HCT116 (cell line): ENCODE measurements around the gene TOMM40. TPM values are rescaled to one million over a fixed set of nuclear protein-coding genes. Genes with fewer than 3 reads are reported as not detected.

Experiments
- ATAC-seq: fragments of 200-7000 bp; cut with Tn5 transposase; 2 replicates; pipeline ENCODE4 v1.9.1; 2020; ENCODE audit warnings: mild to moderate bottlenecking, moderate library complexity
- BruUV-seq: library from RNA; stranded (reverse); fragments of 400-500 nt; replicated peaks from 2 replicates; lab custom pipeline; 2021; lab: Mats Ljungman, UMichigan
- CTCF ChIA-PET: fragments of 300-600 bp; sonication (Branson Sonifier 250); formaldehyde crosslinking; loops from one replicate; lab custom pipeline; 2021; ENCODE audit warnings: antibody characterized with exemption; lab: Charles Lee
- POLR2A ChIA-PET: fragments of 300-600, 350-600 bp; sonication (Branson Sonifier 250); formaldehyde crosslinking; loops from one replicate; lab custom pipeline; 2021; ENCODE audit warnings: antibody characterized with exemption; lab: Charles Lee
- RAD21 ChIA-PET, 2 experiments: fragments of 300-600 bp; sonication (Branson Sonifier 250); formaldehyde crosslinking; loops; one replicate each; lab custom pipeline; 2023; ENCODE audit warnings: low total read pairs in 2 of 2; ENCODE audit not compliant: uncharacterized antibody in 2 of 2, unreplicated experiment in 2 of 2, low non-redundant PET in 1 of 2; lab: Charles Lee
- DNase-seq: peaks from one replicate; pipeline ENCODE4 v3.0.0-alpha.2; 2010; ENCODE audit warnings: low read depth, low spot score
- H2AFZ ChIP-seq: fragments of 200-600 bp; shearing (Covaris generic), sonication (generic); 2 replicates; pipeline ENCODE4 v1.6.1; 2017; ENCODE audit warnings: low read depth, mixed run types, mixed read lengths, antibody characterized with exemption, low read length; ENCODE audit not compliant: poor library complexity, severe bottlenecking
- H3K27ac ChIP-seq: 2 replicates; pipeline ENCODE4 v1.5.1; 2012; ENCODE audit warnings: low read depth, low read length
- H3K27me3 ChIP-seq: fragments of 200-600 bp; sonication (generic); 2 replicates; pipeline ENCODE4 v1.6.1; 2016; ENCODE audit warnings: mixed run types, low read length, mixed read lengths; ENCODE audit not compliant: insufficient read depth
- H3K36me3 ChIP-seq, 2 experiments: fragments of 200-500 bp in 1 of 2; fragments of 200-600 bp in 1 of 2; sonication (Bioruptor generic) in 1 of 2; sonication (generic) in 1 of 2; 2 replicates each; pipeline versions ENCODE4 v1.5.1 to v1.6.1; 2014 to 2016; ENCODE audit warnings: low read length in 2 of 2, inconsistent platforms in 1 of 2, mixed read lengths in 1 of 2, mixed run types in 1 of 2; ENCODE audit not compliant: insufficient read depth in 2 of 2, control insufficient read depth in 1 of 2
- H3K4me1 ChIP-seq, 2 experiments: fragments of 200-600 bp in 1 of 2; sonication (generic) in 1 of 2; 2 replicates each; pipeline versions ENCODE4 v1.5.1 to v1.6.1; 2012 to 2017; ENCODE audit warnings: low read length in 2 of 2, inconsistent platforms in 1 of 2, mild to moderate bottlenecking in 1 of 2, mixed read lengths in 1 of 2, mixed run types in 1 of 2, moderate library complexity in 1 of 2; ENCODE audit not compliant: insufficient read depth in 2 of 2, control insufficient read depth in 1 of 2
- H3K4me2 ChIP-seq: fragments of 200-600 bp; sonication (generic); 2 replicates; pipeline ENCODE4 v1.6.1; 2017; ENCODE audit warnings: mixed run types, low read length, mixed read lengths
- H3K4me3 ChIP-seq, 2 experiments: fragments of 200-600 bp in 1 of 2; sonication (generic) in 1 of 2; replicated peaks in 1 of 2; 2 replicates each; pipeline ENCODE4 v1.5.1; 2011 to 2016; ENCODE audit warnings: low read length in 2 of 2, control low read depth in 1 of 2, low read depth in 1 of 2, mild to moderate bottlenecking in 1 of 2, mixed read lengths in 1 of 2, mixed run types in 1 of 2
- H3K79me2 ChIP-seq: fragments of 200-600 bp; sonication (generic); 2 replicates; pipeline ENCODE4 v1.6.1; 2017; ENCODE audit warnings: mild to moderate bottlenecking, mixed run types, low read length, moderate library complexity, mixed read lengths; ENCODE audit not compliant: insufficient read depth
- H3K9ac ChIP-seq: fragments of 200-600 bp; sonication (generic); 2 replicates; pipeline ENCODE4 v1.6.1; 2016; ENCODE audit warnings: low read length, mixed read lengths
- H3K9me2 ChIP-seq: fragments of 200-600 bp; sonication (generic), shearing (Covaris generic); 2 replicates; pipeline ENCODE4 v1.6.1; 2017; ENCODE audit warnings: mixed run types, mild to moderate bottlenecking, moderate library complexity; ENCODE audit not compliant: insufficient read depth
- H3K9me3 ChIP-seq, 2 experiments: fragments of 200-500 bp in 1 of 2; fragments of 200-600 bp in 1 of 2; sonication (Bioruptor generic) in 1 of 2; sonication (generic) in 1 of 2; 2 replicates each; pipeline ENCODE4 v1.6.1; 2014 to 2017; ENCODE audit warnings: low read length in 2 of 2, mixed read lengths in 2 of 2, inconsistent platforms in 1 of 2, low read depth in 1 of 2, mild to moderate bottlenecking in 1 of 2, mixed run types in 1 of 2, moderate library complexity in 1 of 2; ENCODE audit not compliant: control insufficient read depth in 1 of 2, insufficient read depth in 1 of 2
- H4K20me1 ChIP-seq: fragments of 200-600 bp; sonication (generic), shearing (Covaris generic); 2 replicates; pipeline ENCODE4 v1.6.1; 2017; ENCODE audit warnings: mixed run types, mild to moderate bottlenecking, moderate library complexity; ENCODE audit not compliant: insufficient read depth
- ATF3 ChIP-seq: IDR thresholded peaks from 2 replicates; pipeline ENCODE4 v1.6.1; 2012
- CBX3 ChIP-seq: IDR thresholded peaks from 2 replicates; pipeline ENCODE4 v1.6.1; 2012; ENCODE audit warnings: low read depth
- CTCF ChIP-seq, 3 experiments: fragments of 200-600 bp in 1 of 3; sonication (generic) in 1 of 3; IDR thresholded peaks in 2 of 3; conservative IDR thresholded peaks in 1 of 3; 2 replicates each; pipeline ENCODE4 v1.5.1; 2012 to 2017; ENCODE audit warnings: low read depth in 2 of 3, low read length in 2 of 3, antibody characterized with exemption in 1 of 3, borderline replicate concordance in 1 of 3, control low read depth in 1 of 3, mild to moderate bottlenecking in 1 of 3, mixed read lengths in 1 of 3, mixed run types in 1 of 3, moderate library complexity in 1 of 3; ENCODE audit not compliant: insufficient read depth in 1 of 3
- ELF1 ChIP-seq: IDR thresholded peaks from 2 replicates; pipeline ENCODE4 v1.6.1; 2012; ENCODE audit warnings: low read depth, borderline replicate concordance
- EZH2 ChIP-seq: fragments of 200-600 bp; sonication (generic); IDR thresholded peaks from 2 replicates; pipeline ENCODE4 v1.6.1; 2017; ENCODE audit warnings: antibody characterized with exemption, mixed run types
- EZH2phosphoT487 ChIP-seq: fragments of 200-600 bp; IDR thresholded peaks from 2 replicates; pipeline ENCODE4 v1.6.1; 2018; ENCODE audit warnings: antibody characterized with exemption, borderline replicate concordance
- FOSL1 ChIP-seq: IDR thresholded peaks from 2 replicates; pipeline ENCODE4 v1.6.1; 2012; ENCODE audit warnings: low read depth
- JUND ChIP-seq: IDR thresholded peaks from 2 replicates; pipeline ENCODE4 v1.6.1; 2012
- MAX ChIP-seq: IDR thresholded peaks from 2 replicates; pipeline ENCODE4 v1.6.1; 2012
- POLR2A ChIP-seq: IDR thresholded peaks from 2 replicates; pipeline ENCODE4 v1.7.0; 2011; ENCODE audit warnings: borderline replicate concordance; ENCODE audit not compliant: insufficient read depth, insufficient read length; ENCODE audit errors: extremely low read depth
- POLR2AphosphoS5 ChIP-seq: IDR thresholded peaks from 2 replicates; pipeline ENCODE4 v1.6.1; 2011; ENCODE audit warnings: mild to moderate bottlenecking, low read depth, low read length, moderate library complexity
- RAD21 ChIP-seq: IDR thresholded peaks from 2 replicates; pipeline ENCODE4 v1.6.1; 2012; ENCODE audit warnings: low read depth, mild to moderate bottlenecking
- REST ChIP-seq: IDR thresholded peaks from 2 replicates; pipeline ENCODE4 v1.6.1; 2012; ENCODE audit warnings: low read depth
- SIN3A ChIP-seq: IDR thresholded peaks from 2 replicates; pipeline ENCODE4 v1.6.1; 2012; ENCODE audit warnings: low read depth
- SP1 ChIP-seq: IDR thresholded peaks from 2 replicates; pipeline ENCODE4 v1.6.1; 2012; ENCODE audit warnings: low read depth
- TCF7L2 ChIP-seq: IDR thresholded peaks from 2 replicates; pipeline ENCODE4 v1.7.0; 2011; ENCODE audit warnings: borderline replicate concordance, inconsistent platforms; ENCODE audit not compliant: insufficient read depth, insufficient read length; ENCODE audit errors: extremely low read depth
- YY1 ChIP-seq: IDR thresholded peaks from 2 replicates; pipeline ENCODE4 v1.6.1; 2011; ENCODE audit warnings: low read length, low read depth, moderate library complexity, mild to moderate bottlenecking; ENCODE audit not compliant: insufficient replicate concordance; ENCODE audit errors: extremely low read depth
- ZBTB33 ChIP-seq: IDR thresholded peaks from 2 replicates; pipeline ENCODE4 v1.6.1; 2011; ENCODE audit warnings: mild to moderate bottlenecking, low read length, moderate library complexity; ENCODE audit not compliant: insufficient replicate concordance; ENCODE audit errors: extremely low read depth
- ZFX ChIP-seq: fragments of 450-650 bp; IDR thresholded peaks from 2 replicates; pipeline ENCODE4 v1.6.1; 2017
- ZNF274 ChIP-seq: fragments of 200-500 bp; sonication (Bioruptor generic); IDR thresholded peaks from 2 replicates; pipeline ENCODE4 v1.6.1; 2014; ENCODE audit warnings: mild to moderate bottlenecking, low read depth, low read length, inconsistent platforms
- intact Hi-C: fragments of 100-400 bp; cut with micrococcal nuclease; formaldehyde crosslinking; loops from 2 replicates; pipeline ENCODE4 v1.10.0; 2022
- total RNA-seq: library from RNA; stranded (reverse); gene quantifications from one replicate; pipeline ENCODE4 v1.2.1, GENCODE V29; 2021; ENCODE audit not compliant: unreplicated experiment

TOMM40 gene
- total RNA-seq, 1 experiment from 2014 or later, result 178 TPM

GRCh38 chr19:44912854-44913253, 21.8 kb downstream of the TOMM40 start:
- ATAC-seq, result no peak
- Histone ChIP-seq H3K4me1 (peaks cover 21 to 40% of the 10 kb centered on the region in 2 experiments), H3K4me2 (no peak overlapping the region), H2AFZ (no peak overlapping the region), H3K9me2 (no peaks in the 10 kb centered on the region), H3K36me3 (no peaks in the 10 kb centered on the region), H3K9me3 (no peaks in the 10 kb centered on the region), H3K79me2 (no peaks in the 10 kb centered on the region), H3K9ac (no peak overlapping the region), H4K20me1 (no peaks in the 10 kb centered on the region), H3K27me3 (no peaks in the 10 kb centered on the region), H3K4me3 (no peak overlapping the region), H3K27ac (no peak overlapping the region)
- intact Hi-C loops, result no loop called here
- BruUV-seq, result no TSS peak
- no peak for TF ChIP-seq YY1
- no peak for TF ChIP-seq RAD21
- no peak for TF ChIP-seq POLR2A
- no peak for TF ChIP-seq CBX3
- TF ChIP-seq POLR2AphosphoS5, result no peak
- TF ChIP-seq ZBTB33, result no peak
- TF ChIP-seq REST, result no peak
- no peak for TF ChIP-seq TCF7L2
- TF ChIP-seq ZFX, result no peak
- TF ChIP-seq FOSL1, result no peak
- TF ChIP-seq EZH2phosphoT487, result no peak
- TF ChIP-seq EZH2, result no peak
- TF ChIP-seq ZNF274, result no peak
- no peak for TF ChIP-seq JUND
- no peak for TF ChIP-seq ELF1
- TF ChIP-seq MAX, result no peak
- TF ChIP-seq CTCF (IDR thresholded peaks at IDR 0.05 in 2 of 3, conservative IDR thresholded peaks at IDR 0.05 in 1 of 3; ENCODE audit: borderline replicate concordance in 1 of 3, insufficient read depth in 1 of 3, low read depth in 2 of 3, low read length in 2 of 3), result no peak
- TF ChIP-seq ATF3, result no peak
- TF ChIP-seq SIN3A, result no peak
- TF ChIP-seq SP1, result no peak
- ChIA-PET RAD21 (no interaction called here), POLR2A (interaction anchor here (1.3 kb wide), 1 partner anchor 42 kb away, joined by 4 read pairs; the partner anchor contains the start of gene CLPTM1), CTCF (no interaction called here)
- no peak for DNase-seq
